HG03460 (cell line): ENCODE data around the gene TPK1.
"Not testable (repeated sequence)": the region's sequence is repeated elsewhere in the genome, so short reads cannot be mapped to it uniquely, and the experiment has no call there.

ENCODE experiments used
- ATAC-seq: cut with Tn5 transposase; IDR thresholded peaks from one replicate; pipeline ENCODE4 v1.9.1; 2021; ENCODE audit not compliant: unreplicated experiment

TPK1 gene

GRCh38 chr7:144824360-144824759, 11.5 kb downstream of the TPK1 start:
- ATAC-seq = no peak

- no peak for ATAC-seq
These were observed 13.6 kb downstream of the TPK1 start for GRCh38 chr7:144822223-144822622.

- peak; percentile 38 for ATAC-seq
These were observed 14.8 kb downstream of the TPK1 start for GRCh38 chr7:144821067-144821466.

- ATAC-seq = peak; percentile 21
These were observed 15.3 kb downstream of the TPK1 start for GRCh38 chr7:144820552-144820951.

- no peak for ATAC-seq
These were observed 16.3 kb downstream of the TPK1 start for GRCh38 chr7:144819566-144819965.

GRCh38 chr7:144818511-144818910, 17.3 kb downstream of the TPK1 start:
- peak; percentile 81 for ATAC-seq

GRCh38 chr7:144817001-144817400, 18.9 kb downstream of the TPK1 start:
- ATAC-seq = no peak

- no peak for ATAC-seq
These were observed 21.6 kb downstream of the TPK1 start for GRCh38 chr7:144814299-144814698.

GRCh38 chr7:144812379-144813283, 23.2 kb downstream of the TPK1 start:
- peak; percentile 92 for ATAC-seq

GRCh38 chr7:144805627-144806239, 30.1 kb downstream of the TPK1 start:
- ATAC-seq = no peak

GRCh38 chr7:144800678-144801436, 35.0 kb downstream of the TPK1 start:
- ATAC-seq = not testable (repeated sequence)

- no peak for ATAC-seq
These were observed 38.9 kb downstream of the TPK1 start for GRCh38 chr7:144796919-144797318.

- no peak for ATAC-seq
These were observed 43.8 kb downstream of the TPK1 start for GRCh38 chr7:144792050-144792449.

- ATAC-seq = no peak
These were observed 44.4 kb downstream of the TPK1 start for GRCh38 chr7:144791488-144791887.

- ATAC-seq = no peak
These were observed 48.7 kb downstream of the TPK1 start for GRCh38 chr7:144787127-144787526.

- no peak for ATAC-seq
These were observed 49.3 kb downstream of the TPK1 start for GRCh38 chr7:144786522-144786921.

- no peak for ATAC-seq
These were observed 49.8 kb downstream of the TPK1 start for GRCh38 chr7:144786079-144786478.

- ATAC-seq = no peak
These were observed 50.3 kb downstream of the TPK1 start for GRCh38 chr7:144785521-144785920.

GRCh38 chr7:144784943-144785342, 50.9 kb downstream of the TPK1 start:
- no peak for ATAC-seq

GRCh38 chr7:144784441-144784840, 51.4 kb downstream of the TPK1 start:
- ATAC-seq = no peak

GRCh38 chr7:144782883-144783282, 53.0 kb downstream of the TPK1 start:
- no peak for ATAC-seq
